Activated naive CD8-positive, alpha-beta T cell treated with anti-CD3 and anti-CD28 coated beads for 36 hours (primary cell): ENCODE results near the gene GRHPR. TPM values are rescaled to one million over a fixed set of nuclear protein-coding genes. Genes with fewer than 3 reads are reported as not detected.
"Not testable (repeated sequence)": the region's sequence is repeated elsewhere in the genome, so short reads cannot be mapped to it uniquely, and the experiment has no call there.

ENCODE experiments used
- DNase-seq: peaks from one replicate; pipeline ENCODE4 v3.0.0; 2021
- H3K27ac Mint-ChIP-seq: one replicate; pipeline ENCODE4 v1.8.0; 2022; ENCODE audit warnings: mild to moderate bottlenecking, moderate library complexity, mixed read lengths
- H3K27me3 Mint-ChIP-seq: one replicate; pipeline ENCODE4 v1.8.0; 2022; ENCODE audit warnings: mild to moderate bottlenecking, mixed read lengths
- H3K36me3 Mint-ChIP-seq: one replicate; pipeline ENCODE4 v1.8.0; 2021; ENCODE audit warnings: mild to moderate bottlenecking, mixed read lengths
- H3K4me1 Mint-ChIP-seq: one replicate; pipeline ENCODE4 v1.8.0; 2021; ENCODE audit warnings: mixed read lengths
- H3K4me3 Mint-ChIP-seq: one replicate; pipeline ENCODE4 v1.8.0; 2022; ENCODE audit warnings: mild to moderate bottlenecking, moderate library complexity, mixed read lengths
- H3K9me3 Mint-ChIP-seq: one replicate; pipeline ENCODE4 v1.8.0; 2022; ENCODE audit warnings: mixed read lengths
- total RNA-seq, 2 experiments: library from RNA; stranded (reverse); gene quantifications; one replicate each; pipeline ENCODE4 v1.2.3, GENCODE V29; 2021

GRHPR gene
- total RNA-seq, 2 experiments from 2014 or later = 79.5 to 82.0 TPM

DNA sequence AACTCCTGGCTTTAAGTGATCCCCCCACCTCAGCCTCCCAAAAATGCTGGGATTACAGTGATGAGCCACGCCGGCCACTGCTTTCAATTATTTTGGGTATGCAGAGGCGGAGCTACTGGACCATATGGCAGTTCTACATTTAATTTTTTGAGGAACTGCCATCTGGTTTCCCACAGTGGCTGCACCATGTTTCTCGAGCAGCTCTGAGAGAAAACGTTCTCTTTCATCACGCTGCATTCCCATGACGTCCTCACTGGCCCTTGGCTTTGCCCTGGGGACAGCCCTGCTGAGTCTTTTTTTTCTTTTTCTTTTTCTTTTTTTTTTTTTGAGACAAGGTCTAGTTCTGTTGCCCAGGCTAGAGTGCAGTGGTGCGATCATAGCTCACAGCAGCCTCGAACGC, 35.5 kb upstream of the GRHPR start:
- Mint-ChIP-seq H3K9me3 (no peaks in the 10 kb centered on the region), H3K27ac (no peak overlapping the region), H3K4me1 (peaks cover 2% of the 10 kb centered on the region), H3K4me3 (no peak overlapping the region), H3K27me3 (no peaks in the 10 kb centered on the region), H3K36me3 (peaks cover 3% of the 10 kb centered on the region)
- DNase-seq = no peak

DNA sequence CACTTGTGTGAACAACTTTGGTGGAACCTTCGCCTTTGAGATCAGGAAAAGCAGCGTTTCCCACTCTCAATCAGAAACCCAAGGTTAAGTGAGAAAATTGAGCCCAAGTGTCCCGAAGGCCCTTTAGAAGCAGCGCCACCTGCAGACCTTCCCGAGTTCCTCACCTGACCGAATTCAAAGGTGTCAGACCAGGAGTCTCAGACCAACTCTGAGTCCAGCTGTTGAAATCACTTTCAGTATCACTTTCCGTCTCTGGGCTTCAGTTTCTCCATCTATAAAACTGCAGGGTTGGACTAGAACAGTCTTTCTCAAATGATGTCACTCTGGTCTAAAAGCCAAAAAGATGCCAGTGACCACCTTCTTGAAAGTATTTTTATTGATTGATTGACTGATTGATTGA, 31.7 kb upstream of the GRHPR start:
- Mint-ChIP-seq H3K27me3 (no peaks in the 10 kb centered on the region), H3K4me3 (no peak overlapping the region), H3K36me3 (no peaks in the 10 kb centered on the region), H3K4me1 (peaks cover 2% of the 10 kb centered on the region), H3K27ac (no peak overlapping the region), H3K9me3 (no peaks in the 10 kb centered on the region)
- DNase-seq = no peak

DNA sequence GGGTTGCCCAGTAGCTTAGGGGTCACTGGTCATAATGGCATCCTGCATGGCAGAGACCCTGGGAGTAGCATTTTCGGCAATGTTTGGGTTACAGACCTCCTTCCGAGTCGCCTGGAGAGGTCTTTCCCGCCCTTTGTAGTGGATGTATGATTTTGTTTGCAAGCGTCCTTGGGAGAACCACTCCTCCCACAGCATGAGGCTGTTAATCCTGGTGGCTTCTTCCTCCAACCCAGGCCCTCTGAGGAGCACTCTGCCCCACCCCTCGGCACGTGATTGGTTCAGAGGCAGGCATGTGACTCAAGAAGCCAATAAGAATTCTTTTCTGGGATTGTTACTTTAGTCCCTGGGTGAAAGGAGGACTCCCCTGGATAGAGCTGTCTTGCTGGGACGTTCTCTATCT, 30.2 kb upstream of the GRHPR start:
- H3K4me3 Mint-ChIP-seq = no peak overlapping the region
- peaks cover 2% of the 10 kb centered on the region for H3K4me1 Mint-ChIP-seq
- H3K9me3 Mint-ChIP-seq = no peaks in the 10 kb centered on the region
- H3K27ac Mint-ChIP-seq = no peak overlapping the region
- DNase-seq = no peak
- no peaks in the 10 kb centered on the region for H3K36me3 Mint-ChIP-seq
- no peaks in the 10 kb centered on the region for H3K27me3 Mint-ChIP-seq

DNA sequence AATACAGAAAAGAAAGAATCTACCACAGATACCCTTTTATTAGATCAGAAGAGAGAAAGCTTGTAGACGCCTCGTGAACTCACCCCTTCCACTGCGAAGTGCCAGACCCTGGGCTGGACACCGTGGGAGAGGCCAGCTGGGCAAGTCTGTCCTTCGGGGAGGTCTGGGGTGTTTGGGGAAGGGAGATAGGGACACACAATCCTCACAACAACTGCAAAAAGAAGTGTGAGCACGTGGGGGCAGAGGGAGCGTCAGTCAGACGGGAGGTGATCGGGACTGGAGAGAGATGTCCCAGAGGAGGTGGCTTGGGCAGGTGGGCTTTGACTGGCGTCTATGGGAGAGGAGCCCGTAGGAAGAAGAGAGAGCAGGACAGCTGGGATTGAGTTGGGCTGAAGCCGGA, 27.3 kb upstream of the GRHPR start:
- H3K36me3 Mint-ChIP-seq = no peaks in the 10 kb centered on the region
- H3K4me1 Mint-ChIP-seq = peaks cover 2% of the 10 kb centered on the region
- DNase-seq = no peak
- no peak overlapping the region for H3K27ac Mint-ChIP-seq
- H3K9me3 Mint-ChIP-seq = no peaks in the 10 kb centered on the region
- H3K4me3 Mint-ChIP-seq = no peak overlapping the region
- no peaks in the 10 kb centered on the region for H3K27me3 Mint-ChIP-seq

DNA sequence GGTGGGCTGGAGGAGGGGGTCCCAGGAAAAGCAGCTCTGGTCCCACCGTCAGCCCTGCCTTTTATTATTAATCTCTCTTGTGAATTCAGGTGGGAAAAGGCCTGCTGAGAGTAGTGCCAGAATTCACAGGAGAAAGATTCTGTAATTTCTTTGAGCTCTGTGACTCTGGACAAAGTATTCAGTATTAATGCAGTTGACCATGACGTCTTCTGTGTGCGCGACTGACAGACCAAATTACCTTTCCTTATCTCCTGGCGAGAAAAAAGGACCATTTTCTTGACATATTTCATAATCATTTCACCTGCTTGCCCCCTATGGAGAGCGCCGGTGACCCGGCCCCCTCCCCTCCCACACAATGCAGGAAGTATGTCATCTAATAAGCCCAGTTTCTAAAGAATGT, 26.8 kb upstream of the GRHPR start:
- Mint-ChIP-seq H3K4me3 (no peak overlapping the region), H3K27ac (no peak overlapping the region), H3K27me3 (no peaks in the 10 kb centered on the region), H3K36me3 (no peaks in the 10 kb centered on the region), H3K9me3 (no peaks in the 10 kb centered on the region), H3K4me1 (peaks cover 2% of the 10 kb centered on the region)
- DNase-seq = no peak

DNA sequence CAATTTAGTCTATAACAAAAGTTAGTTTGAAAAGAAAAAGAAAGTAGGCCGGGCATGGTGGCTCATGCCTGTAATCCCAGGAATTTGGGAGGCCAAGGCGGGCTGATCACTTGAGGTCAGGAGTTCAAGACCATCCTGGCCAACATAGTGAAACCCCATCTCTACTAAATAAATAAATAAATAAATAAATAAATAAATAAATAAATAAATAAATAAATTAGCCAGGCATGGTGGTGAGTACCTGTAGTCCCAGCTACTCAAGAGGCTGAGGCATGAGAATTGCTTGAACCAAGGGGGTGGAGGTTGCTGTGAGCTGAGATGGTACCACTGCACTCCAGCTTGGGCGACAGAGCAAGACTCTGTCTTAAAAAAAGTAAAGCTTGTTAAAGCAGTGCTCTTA, 24.5 kb upstream of the GRHPR start:
- H3K4me3 Mint-ChIP-seq, H3K9me3 Mint-ChIP-seq, DNase-seq, H3K4me1 Mint-ChIP-seq, H3K36me3 Mint-ChIP-seq, H3K27me3 Mint-ChIP-seq, H3K27ac Mint-ChIP-seq: not testable (repeated sequence)

DNA sequence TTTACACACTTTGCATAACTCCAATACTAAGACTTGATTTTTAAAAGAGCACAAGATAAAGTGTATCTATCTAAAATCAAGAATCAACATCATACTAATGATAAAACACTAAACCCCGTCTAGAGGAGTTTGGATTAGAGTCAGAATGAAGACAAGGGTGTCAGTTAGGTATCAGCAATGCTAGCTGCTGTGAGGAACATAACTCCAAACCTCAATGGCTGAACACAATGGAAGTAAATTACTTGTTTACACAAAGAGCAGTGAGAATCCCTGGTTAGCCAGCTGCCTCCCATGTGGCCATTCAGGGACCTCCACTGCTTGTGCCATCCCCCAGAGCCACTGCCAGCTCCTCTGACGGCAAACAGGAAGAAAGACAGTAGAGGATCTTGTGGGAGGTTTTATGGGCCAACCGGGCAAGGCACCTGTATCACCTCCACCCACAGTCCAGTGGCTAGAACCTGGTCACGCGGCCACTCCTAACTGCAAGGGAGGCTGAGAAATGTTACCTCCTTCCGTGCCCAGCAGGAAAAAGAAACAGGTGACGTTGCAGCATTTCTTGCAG, 24.0 kb upstream of the GRHPR start:
- H3K36me3 Mint-ChIP-seq = no peaks in the 10 kb centered on the region
- H3K9me3 Mint-ChIP-seq = no peaks in the 10 kb centered on the region
- no peaks in the 10 kb centered on the region for H3K27me3 Mint-ChIP-seq
- no peak overlapping the region for H3K27ac Mint-ChIP-seq
- no peak overlapping the region for H3K4me3 Mint-ChIP-seq
- H3K4me1 Mint-ChIP-seq = peaks cover 4% of the 10 kb centered on the region
- DNase-seq = no peak

DNA sequence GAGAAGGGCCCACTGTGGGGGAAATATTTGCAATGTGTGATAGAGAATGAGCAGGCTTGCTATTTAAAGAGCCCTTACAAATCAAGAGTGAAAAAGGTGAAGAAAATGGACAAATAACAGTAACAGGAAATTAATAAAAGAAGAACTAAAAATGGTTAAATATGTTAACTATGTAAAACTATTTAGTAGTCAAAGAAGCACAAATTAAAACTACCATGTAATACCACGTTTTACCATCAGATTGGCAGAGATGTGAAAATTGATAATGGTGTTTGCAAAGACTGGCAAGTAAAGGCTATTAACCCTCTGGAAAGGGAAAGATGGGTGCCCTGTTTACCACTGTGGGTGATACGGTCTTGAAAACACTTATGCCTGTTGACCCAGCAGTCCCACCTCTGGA, 23.2 kb upstream of the GRHPR start:
- Mint-ChIP-seq H3K4me3 (no peak overlapping the region), H3K36me3 (no peaks in the 10 kb centered on the region), H3K9me3 (no peaks in the 10 kb centered on the region), H3K27me3 (no peaks in the 10 kb centered on the region), H3K4me1 (peaks cover 4% of the 10 kb centered on the region), H3K27ac (no peak overlapping the region)
- DNase-seq = no peak

DNA sequence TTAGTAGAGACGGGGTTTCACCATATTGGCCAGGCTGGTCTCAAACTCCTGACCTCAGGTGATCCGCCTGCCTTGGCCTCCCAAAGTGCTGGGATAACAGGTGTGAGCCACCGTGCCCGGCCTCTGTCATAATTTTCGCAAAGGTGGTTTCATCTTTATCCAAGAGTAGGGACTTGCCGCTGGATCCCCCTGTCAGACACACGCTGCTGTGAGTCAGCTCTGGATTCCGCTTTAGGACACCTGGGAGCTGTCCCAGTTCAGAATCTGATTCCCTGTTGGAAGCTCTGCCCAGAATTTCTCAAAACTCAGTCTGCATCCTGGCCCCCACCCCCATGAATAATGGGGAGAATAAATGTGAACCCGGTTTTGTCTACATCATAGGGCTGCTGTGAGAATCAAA, 17.9 kb upstream of the GRHPR start:
- Mint-ChIP-seq H3K36me3 (no peaks in the 10 kb centered on the region), H3K27me3 (no peaks in the 10 kb centered on the region), H3K27ac (no peak overlapping the region), H3K9me3 (no peaks in the 10 kb centered on the region), H3K4me1 (peaks cover 7% of the 10 kb centered on the region), H3K4me3 (no peak overlapping the region)
- DNase-seq = no peak

DNA sequence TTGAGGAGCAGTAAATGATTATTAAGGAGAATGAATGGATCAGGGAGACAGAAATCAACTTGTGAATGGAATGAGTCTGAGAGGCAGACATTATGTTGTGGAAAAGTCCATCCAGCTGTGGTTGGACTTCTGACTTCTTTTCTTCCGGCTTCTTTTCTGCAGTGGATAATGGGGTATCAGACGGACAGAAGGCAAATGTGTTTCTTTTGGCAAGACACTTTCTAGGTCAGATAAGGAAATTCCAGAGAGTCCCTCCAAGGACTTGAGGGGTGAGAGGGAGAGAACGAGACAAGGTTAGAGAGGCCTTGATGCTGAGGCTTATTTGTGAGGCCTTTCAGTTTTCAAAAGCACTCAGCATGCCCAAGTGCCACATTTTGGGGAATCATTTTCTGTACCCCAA, 17.1 kb upstream of the GRHPR start:
- H3K9me3 Mint-ChIP-seq = no peaks in the 10 kb centered on the region
- no peak for DNase-seq
- H3K27me3 Mint-ChIP-seq = no peaks in the 10 kb centered on the region
- H3K27ac Mint-ChIP-seq = no peak overlapping the region
- H3K4me1 Mint-ChIP-seq = peaks cover 7% of the 10 kb centered on the region
- no peak overlapping the region for H3K4me3 Mint-ChIP-seq
- no peaks in the 10 kb centered on the region for H3K36me3 Mint-ChIP-seq

DNA sequence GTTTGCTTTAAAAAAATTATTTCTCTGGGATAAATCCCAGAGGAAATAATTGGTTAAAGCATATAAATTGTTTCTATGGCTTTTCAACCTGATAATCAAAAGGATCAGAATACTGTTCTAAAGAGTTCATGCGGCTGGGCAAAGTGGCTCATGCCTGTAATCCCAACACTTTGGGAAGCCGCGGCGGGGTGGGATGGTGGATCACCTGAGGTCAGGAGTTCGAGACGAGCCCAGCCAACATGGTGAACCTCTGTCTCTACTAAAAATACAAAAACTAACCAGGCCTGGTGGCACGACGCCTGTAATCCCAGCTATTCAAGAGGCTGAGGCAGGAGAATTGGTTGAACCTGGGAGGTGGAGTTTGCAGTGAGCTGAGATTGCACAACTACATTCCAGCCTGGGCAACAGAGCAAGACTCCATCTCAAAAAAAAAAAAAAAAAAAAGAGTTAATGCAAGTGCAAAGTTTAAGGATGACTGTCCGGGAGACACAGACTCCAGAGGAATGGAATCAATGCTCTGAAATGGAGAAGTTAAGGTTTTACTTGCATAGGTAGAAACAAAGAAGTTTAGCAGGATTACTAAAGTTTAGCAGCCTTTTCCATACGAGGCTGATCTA, 16.6 kb upstream of the GRHPR start:
- H3K9me3 Mint-ChIP-seq = no peaks in the 10 kb centered on the region
- H3K4me1 Mint-ChIP-seq = peaks cover 8% of the 10 kb centered on the region
- H3K36me3 Mint-ChIP-seq = no peaks in the 10 kb centered on the region
- no peak overlapping the region for H3K27ac Mint-ChIP-seq
- no peak for DNase-seq
- H3K27me3 Mint-ChIP-seq = no peaks in the 10 kb centered on the region
- H3K4me3 Mint-ChIP-seq = no peak overlapping the region

DNA sequence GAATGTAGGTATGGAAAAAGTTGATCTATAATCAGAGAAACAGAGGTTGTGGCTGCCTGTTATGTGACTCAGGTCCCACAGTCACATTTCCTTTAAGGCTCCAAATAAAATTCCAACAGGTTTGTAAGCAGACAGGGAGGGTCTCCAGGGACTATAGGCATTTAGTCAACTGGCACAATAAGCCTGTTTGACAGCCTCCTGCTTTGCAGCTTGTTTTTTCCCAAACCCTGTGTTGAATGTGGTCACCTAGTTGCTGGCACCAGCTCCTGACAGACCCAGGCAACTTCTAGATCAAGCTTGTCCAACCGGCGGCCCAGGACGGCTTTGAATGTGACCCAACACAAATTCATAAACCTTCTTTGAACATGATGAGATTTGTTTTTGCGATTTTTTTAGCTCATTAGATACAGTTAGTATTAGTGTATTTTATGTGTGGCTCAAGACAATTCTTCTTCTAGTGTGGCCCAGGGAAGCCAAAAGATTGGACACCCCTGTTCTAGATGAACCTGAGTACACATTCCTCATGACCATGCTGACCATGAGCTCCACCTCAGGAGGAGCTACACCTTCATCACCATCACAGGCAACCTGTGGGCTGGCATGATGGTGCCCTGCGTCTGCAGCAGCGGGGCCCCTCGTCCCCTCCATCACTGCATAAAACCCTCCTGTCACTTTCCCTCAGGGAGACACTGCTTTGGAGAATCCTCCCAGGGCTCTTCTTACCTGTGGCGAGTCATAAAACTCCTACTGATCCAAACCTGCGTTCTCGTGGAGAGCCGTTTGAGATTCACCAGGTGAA, 15.7 kb upstream of the GRHPR start:
- Mint-ChIP-seq H3K27me3 (no peaks in the 10 kb centered on the region), H3K36me3 (no peaks in the 10 kb centered on the region), H3K4me3 (no peak overlapping the region), H3K4me1 (peaks cover 8% of the 10 kb centered on the region), H3K27ac (no peak overlapping the region), H3K9me3 (no peaks in the 10 kb centered on the region)
- no peak for DNase-seq

DNA sequence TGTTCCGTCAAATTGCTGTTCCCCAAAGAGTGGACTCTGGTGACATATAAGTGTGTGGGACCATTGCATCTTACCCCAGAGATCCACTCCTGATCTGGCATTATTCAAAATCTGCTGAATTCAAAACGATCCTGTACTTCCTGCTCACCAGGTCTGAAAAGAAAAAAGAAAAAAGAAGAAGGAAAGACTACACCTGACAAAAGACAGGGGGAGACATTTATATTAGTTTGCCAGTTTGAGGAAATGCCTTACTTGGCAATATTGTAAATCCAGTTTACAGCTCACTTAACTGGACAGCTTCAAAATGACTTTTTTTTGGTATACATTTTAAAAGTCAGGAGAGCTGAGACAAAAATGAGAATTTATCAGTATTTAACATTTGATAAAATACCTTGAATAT, 15.0 kb upstream of the GRHPR start:
- Mint-ChIP-seq H3K9me3 (no peaks in the 10 kb centered on the region), H3K27me3 (no peaks in the 10 kb centered on the region), H3K4me1 (peaks cover 8% of the 10 kb centered on the region), H3K36me3 (no peaks in the 10 kb centered on the region), H3K27ac (no peak overlapping the region), H3K4me3 (no peak overlapping the region)
- no peak for DNase-seq

DNA sequence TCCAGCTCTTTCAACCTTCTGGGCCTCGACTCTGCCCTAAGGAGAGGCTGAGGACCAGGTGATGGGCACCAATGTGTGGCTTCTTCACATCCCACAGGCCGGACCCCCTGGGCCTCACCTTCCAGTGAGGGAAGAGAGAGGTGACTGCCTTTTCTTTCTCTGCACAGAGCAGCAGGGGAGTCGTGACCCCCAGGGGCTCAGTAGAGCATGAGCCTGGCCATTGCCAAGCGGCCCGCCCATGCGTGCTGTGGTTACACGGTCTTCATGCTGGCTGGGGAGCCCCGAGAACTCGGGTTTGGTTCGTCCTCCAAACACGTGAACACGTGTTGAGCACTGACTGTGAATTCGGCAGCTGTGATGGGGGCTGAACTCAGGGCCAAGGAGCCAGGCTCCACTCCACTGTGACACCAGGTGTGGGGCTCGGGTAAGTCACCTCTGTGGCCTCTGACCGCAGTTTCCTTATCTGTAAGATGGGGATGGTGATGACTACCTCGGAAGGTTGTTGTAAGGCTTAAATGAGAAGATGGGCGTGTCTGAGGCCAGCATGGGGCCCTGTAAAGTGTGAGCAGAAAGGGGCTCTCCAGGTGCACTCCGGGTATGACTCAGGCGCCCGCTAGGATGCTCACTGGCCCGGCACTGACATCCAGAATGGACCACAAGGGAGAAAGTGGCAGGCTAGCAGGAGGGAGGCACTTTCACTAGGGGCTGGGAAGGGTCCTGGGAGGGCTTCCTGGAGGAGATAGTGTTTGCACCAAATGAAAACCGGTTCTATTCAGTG, 13.4 kb upstream of the GRHPR start:
- peaks cover 4% of the 10 kb centered on the region for H3K4me1 Mint-ChIP-seq
- H3K4me3 Mint-ChIP-seq = no peak overlapping the region
- H3K27me3 Mint-ChIP-seq = no peaks in the 10 kb centered on the region
- peak; percentile 45 for DNase-seq
- H3K36me3 Mint-ChIP-seq = no peaks in the 10 kb centered on the region
- no peaks in the 10 kb centered on the region for H3K9me3 Mint-ChIP-seq
- no peak overlapping the region for H3K27ac Mint-ChIP-seq

DNA sequence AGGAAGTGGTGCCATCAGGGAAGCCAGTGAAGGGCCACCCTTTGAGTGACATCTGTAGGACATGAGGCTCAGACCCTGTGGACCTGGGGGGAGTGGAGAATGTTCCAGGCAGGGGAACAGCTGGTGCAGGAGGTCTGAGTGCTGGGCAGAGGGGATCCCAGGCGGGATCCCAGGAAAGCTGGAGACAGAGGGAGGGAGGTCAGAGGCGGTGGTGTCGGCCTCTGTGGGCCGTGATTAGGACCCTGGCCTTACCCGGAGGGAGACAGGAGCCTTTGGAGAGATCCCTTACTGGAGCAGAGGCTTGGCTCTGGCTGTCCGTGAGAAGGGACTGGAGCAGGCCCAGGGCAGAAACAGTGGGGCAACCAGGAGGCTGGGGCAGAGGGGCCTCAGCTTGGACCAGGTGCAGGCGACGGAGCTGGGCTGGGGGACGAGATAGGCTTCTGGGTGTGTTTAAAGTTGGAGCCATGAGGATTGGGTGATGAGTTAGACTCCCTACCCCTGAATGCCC, 12.1 kb upstream of the GRHPR start:
- peaks cover 11% of the 10 kb centered on the region for H3K4me1 Mint-ChIP-seq
- no peaks in the 10 kb centered on the region for H3K36me3 Mint-ChIP-seq
- H3K9me3 Mint-ChIP-seq = no peaks in the 10 kb centered on the region
- no peaks in the 10 kb centered on the region for H3K27me3 Mint-ChIP-seq
- no peak overlapping the region for H3K27ac Mint-ChIP-seq
- no peak for DNase-seq
- no peak overlapping the region for H3K4me3 Mint-ChIP-seq
